GM08714 (cell line): ENCODE measurements around the gene RPTOR.

Experiments used
- H3K4me3 ChIP-seq: fragments of 200-500 bp; sonication (Bioruptor generic); 2 replicates; pipeline ENCODE4 v1.5.1; 2014; ENCODE audit warnings: mild to moderate bottlenecking, low read length, inconsistent platforms
- ZNF274 ChIP-seq: IDR thresholded peaks from 2 replicates; pipeline ENCODE4 v1.6.1; 2012; ENCODE audit warnings: mild to moderate bottlenecking, low read depth, low read length

RPTOR gene

GRCh38 chr17:80709090-80709695, 164.6 kb downstream of the RPTOR start:
- no peak for TF ChIP-seq ZNF274
- H3K4me3 ChIP-seq, result no peak overlapping the region

DNA sequence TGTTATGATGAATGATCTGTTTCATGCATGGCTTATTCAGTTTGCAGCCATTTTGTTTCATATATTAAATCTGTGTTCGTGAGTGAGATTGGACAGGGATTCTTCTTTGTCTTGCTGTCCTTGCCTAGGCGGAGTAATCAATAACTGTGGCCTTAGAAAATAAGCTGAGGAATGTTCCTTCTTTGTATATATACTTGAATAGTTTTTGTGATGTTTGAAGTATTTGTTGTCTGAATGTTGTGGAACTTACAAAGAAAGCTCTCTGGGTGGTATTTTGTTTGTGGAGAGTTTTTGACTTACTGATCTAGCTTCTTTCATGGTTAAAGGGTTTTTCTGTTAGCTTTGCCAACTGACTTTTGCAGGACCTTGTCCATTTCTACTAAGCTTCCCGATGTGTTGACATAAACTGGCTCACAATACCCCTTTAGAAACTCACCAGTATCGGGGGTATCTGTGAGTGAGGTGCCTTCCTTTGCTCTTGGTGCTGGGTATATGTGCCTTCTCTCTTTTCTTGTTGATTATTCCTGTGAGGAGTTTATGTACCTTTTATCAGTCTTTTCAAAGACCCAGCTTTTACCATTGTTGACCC, 166.2 kb downstream of the RPTOR start:
- no peak for TF ChIP-seq ZNF274

DNA sequence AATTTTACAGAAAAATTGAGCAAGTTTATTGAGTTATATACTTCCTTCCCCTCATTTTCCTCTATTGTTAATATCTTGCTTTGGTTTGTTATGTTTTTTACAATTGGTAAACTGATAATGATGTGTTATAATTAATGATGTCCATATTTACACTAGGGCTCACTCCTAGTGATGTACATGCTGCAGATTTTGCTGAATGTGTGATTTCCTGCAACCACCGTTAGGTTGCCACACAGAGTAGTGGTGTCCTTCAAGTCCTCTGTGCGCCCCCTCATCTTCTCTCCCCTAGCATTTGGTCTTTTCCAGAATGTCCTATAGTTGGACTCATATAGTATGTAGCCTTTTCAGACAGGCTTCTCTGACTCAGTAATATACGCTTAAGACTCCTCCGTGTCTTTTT, 167.5 kb downstream of the RPTOR start:
- H3K4me3 ChIP-seq, result no peak overlapping the region
- TF ChIP-seq ZNF274, result no peak

More for the DNA sequence above, 166.2 kb downstream of the RPTOR start:
- H3K4me3 ChIP-seq, result no peak overlapping the region

- TF ChIP-seq ZNF274, result no peak
- H3K4me3 ChIP-seq, result no peak overlapping the region
Observed at GRCh38 chr17:80712606-80713005, 168.0 kb downstream of the RPTOR start.

DNA sequence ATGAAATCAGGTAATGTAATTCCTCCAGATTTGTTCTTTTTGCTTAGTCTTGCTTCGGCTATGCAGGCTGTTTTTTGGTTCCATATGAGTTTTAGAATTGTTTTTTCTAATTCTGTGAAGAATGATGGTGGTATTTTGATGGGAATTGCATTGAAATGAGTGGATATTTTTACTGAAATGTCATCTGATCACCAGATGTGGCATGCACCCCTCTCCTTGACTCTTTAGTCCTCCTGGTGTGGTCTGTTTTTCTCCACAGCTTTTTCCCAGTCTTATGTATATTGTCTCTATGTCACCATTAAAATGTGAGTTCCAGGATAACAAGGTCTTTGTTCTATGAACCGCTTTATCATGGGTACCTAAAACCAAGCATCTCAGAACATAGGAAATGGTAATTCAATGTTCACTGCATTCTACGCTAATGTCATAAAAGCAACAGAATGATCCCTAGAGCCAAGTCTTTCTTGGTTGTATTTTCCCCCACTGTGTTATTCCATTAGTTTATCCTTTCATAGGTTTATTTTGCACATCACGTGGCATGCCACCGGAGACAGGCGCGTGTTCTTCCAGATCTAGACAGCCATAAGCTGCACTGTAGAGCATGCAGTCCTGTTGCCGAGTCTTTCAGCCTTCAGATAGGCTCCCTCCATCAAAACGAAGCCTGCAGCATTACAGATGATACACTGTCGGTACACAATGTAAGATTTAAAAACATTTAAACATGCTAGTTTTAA, 172.5 kb downstream of the RPTOR start:
- TF ChIP-seq ZNF274, result no peak
- H3K4me3 ChIP-seq, result no peak overlapping the region

GRCh38 chr17:80717720-80718083, 173.1 kb downstream of the RPTOR start:
- no peak overlapping the region for H3K4me3 ChIP-seq
- TF ChIP-seq ZNF274, result no peak

DNA sequence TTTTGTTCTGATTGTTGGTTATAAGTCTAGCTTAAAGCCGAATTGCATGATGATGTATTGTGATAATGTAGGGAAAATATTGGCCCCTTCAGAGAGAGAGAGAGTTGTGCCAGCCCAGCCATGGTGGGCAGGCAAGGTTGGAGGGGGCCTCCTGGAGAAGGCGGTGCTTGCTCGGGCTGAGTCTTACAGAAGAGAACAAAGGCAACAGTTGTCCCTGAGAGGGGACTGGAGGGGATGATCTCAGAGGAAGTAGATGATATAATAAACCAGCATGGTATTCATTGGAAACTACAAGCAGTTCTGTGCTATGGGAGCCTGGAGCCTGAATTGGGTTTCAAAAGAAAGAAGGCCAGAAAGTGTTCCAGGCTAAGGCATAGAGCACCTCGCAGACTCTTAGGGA, 173.8 kb downstream of the RPTOR start:
- no peak overlapping the region for H3K4me3 ChIP-seq
- TF ChIP-seq ZNF274, result no peak

- TF ChIP-seq ZNF274, result no peak
- no peak overlapping the region for H3K4me3 ChIP-seq
Observed at GRCh38 chr17:80719449-80719848, 174.8 kb downstream of the RPTOR start.

GRCh38 chr17:80720610-80721577, 176.3 kb downstream of the RPTOR start:
- TF ChIP-seq ZNF274, result no peak
- H3K4me3 ChIP-seq, result no peak overlapping the region

DNA sequence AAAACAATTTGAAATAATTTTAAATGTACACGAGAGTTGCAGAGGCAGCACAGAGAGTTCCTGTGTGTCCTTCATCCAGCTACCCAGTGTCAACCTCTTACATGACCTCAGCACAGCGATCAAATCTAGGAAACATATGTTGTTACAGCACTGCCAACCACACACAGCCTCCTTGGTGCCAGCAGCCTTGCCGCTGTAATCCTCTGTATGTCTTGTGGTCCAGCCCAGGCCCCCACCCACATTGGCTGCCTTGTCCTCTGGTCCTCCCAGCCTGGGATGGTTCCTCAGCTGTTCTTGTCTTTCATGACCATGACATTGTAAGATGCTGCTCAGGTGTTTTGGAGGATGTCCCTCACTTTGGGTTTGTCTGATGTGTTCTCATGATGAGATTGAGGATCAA, 178.0 kb downstream of the RPTOR start:
- TF ChIP-seq ZNF274, result no peak
- no peak overlapping the region for H3K4me3 ChIP-seq

DNA sequence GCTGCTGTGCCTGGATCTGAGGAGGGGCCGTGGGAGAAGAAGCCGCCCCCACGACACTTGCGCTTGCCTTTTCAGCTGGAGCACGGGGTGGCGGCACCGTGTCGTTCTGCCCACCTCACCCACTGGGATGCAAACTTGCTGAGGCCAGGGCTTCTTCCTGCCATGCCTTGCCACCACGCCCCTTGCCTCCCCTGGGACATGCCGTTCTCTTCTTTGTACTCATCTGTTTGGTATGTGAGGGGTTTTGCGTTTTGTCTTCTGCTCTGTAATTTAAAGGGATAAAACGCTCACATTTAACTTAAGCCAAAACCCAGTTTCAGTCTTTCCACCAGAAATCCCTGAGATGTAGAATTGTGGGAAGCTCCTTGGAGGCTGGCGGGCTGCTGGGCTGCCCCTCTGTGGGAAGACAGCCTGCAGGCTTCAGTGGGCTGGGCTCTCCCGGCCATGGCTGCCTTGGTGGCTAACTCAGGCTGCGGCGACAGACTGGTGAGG, 180.2 kb downstream of the RPTOR start:
- H3K4me3 ChIP-seq, result no peak overlapping the region
- TF ChIP-seq ZNF274, result no peak

GRCh38 chr17:80725517-80725916, 180.9 kb downstream of the RPTOR start:
- no peak overlapping the region for H3K4me3 ChIP-seq
- no peak for TF ChIP-seq ZNF274

DNA sequence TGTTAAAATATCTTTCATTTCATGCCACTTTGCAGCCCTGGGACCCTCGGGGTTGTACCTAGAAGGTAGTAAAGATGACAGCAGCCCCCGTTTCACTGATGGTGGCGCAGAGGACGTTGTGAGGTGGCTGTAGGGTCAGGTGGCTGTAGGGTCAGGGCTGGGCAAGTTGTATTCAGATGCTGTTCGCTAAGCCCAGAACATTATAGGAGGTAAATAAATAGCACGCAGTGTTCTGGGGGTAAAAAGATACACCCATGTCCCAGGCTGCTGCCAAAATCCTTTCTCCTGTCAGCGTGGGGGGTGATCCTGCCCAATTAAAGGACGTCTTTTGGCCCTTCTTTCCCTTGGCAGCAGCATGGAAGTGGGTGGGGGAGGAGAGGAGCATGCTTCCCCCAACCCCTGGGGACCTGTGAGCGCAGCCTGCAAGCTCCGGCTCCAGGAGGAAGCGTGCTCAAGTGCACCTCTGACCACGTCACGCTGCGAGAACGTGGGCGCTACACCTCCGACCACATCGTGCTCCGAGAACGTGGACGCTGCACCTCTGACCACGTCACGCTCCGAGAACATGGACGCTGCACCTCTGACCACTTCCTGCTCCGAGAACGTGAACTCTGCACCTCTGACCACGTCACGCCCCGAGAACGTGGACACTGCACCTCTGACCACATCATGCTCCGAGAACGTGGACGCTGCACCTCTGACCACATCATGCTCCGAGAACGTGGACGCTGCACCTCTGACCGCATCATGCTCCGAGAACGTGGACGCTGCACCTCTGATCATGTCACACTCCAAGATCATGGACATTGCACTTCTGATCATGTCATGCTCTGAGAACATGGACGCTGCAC, 182.1 kb downstream of the RPTOR start:
- no peak overlapping the region for H3K4me3 ChIP-seq
- TF ChIP-seq ZNF274, result no peak

DNA sequence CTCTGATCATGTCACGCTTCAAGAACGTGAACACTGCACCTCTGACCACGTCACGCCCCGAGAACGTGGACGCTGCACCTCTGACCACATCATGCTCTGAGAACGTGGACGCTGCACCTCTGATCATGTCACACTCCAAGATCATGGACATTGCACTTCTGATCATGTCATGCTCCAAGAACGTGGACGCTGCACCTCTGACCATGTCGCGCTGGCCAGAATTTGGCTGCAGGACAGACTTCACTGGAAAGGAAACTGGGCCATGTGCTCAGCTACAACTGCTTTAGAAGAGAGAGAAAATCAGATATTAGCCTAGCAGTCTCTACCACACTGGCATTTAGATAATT, 182.7 kb downstream of the RPTOR start:
- no peak overlapping the region for H3K4me3 ChIP-seq
- TF ChIP-seq ZNF274, result no peak
